SHP77 treated with DMSO at 0.1 percent for 48 hours (cell line): ENCODE data around the gene CCL22.

ENCODE experiments used
- DNase-seq: peaks from one replicate; lab custom pipeline; 2025; lab: John Stamatoyannopoulos, UW

Gene CCL22

DNA sequence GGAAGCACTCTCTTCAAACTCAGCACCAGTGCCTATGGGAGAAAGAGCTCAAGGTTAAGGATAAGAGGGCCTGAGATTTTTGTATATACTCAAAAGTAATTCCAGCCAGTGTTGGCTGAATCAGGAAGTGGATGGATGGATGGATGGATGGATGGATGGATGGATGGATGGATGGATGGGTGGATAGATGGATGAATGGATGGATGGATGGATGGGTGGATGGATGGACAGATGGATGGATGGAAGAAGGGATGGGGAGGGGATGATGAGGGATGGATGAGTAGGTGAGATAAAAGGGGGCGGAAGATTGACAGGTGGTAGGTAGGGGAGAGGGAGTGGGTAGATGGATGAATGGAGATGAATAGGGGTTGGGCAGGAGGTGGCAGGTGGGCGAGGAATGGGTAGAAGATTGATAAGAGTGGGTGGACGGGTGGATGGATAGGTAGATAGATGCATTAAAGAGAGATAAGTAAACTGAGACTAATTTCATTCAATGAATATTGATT is 17.8 kb downstream of the CCL22 start:
- no peak for DNase-seq

DNA sequence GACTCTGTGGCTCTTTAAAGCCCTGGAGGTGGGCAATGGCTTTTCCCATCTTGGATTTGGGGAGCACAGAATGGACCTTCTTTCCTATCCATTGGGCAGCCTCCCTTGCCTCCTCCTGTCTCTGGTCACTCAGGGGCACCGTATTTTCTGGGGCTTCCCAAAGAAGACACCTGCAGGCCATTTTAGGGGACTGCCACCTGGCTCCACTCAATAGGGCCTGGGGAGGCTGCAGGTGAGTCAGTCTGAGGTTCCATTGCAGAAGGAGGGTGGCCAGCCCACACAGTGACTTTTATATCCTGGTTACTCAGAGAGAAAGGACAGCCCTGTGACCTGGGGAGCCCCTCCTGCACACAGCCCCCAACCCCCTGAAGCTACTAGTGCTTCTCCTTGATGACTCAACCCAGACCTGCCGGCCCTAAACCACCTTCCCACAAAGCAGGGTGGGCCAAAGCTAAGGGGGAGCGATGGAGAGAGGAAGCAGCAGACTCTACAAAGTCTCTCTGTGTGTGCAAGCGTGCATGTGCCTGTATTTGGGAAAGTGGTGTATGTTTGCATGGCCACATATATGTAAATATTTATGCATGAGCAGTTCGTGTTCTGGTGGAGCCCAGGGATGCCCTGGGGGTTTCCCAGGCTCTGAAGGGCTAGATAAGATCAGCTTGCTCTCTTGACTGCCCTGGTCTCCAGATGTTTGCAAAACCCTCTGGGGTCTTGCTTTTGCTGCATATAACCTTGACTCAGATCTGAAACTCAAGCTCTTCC is 18.7 kb downstream of the CCL22 start:
- DNase-seq = no peak

DNA sequence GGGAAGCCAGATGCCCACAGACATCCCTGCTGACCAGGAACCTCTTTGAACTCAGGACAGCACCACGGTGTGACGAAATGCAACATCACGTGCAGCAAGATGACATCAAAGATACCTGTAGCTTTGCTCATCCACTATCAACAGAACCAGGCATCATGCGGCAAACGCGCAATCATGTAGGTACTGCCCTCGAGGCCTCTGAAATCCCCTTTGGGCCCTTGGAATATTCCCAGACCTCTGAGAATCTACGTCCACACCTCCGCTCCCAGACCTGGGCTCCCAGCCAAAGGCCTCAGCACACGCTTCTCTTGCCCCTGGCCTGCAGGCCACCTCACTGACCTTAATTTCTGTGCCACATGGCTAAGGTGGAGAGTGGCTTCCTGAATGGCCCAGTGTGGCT is 21.0 kb downstream of the CCL22 start:
- no peak for DNase-seq

DNA sequence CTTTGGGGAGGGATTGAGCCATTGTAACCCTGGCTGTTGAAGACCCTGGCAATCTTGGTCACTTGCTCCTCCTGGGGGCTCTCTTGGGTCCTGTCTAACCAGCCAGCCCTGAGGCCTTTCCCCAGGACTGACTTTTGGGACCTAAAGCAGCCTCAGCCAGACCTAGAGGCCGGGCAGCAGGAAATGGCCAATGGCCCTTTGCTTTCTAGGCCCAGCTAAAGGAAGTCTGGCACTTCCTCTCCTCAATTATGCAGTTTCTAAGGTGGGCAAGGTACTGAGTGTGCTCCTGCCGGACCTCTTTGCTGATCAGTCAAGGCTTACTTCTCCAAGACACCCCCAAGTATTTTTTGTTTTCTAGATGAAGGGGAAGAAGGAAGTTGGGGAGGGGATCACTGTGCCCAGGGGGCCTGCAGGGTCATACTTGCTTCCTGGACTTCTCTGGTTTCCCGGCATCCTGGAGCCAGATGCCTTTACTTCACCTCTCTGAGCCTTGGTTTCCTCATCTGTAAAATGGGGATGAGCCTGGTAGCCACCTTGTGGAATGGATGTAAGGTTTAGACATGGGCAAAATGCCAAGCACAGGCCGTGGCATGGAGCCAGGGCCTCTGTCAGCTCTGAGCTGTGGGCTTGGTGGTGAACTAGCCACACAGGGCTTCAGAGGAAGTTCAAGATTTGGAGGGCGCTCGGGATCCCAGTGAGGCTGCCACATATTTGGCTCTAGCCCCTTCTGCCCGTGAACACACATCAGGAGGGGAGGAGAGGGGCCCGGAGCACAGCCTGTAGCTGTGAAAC is 22.3 kb downstream of the CCL22 start:
- no peak for DNase-seq

DNA sequence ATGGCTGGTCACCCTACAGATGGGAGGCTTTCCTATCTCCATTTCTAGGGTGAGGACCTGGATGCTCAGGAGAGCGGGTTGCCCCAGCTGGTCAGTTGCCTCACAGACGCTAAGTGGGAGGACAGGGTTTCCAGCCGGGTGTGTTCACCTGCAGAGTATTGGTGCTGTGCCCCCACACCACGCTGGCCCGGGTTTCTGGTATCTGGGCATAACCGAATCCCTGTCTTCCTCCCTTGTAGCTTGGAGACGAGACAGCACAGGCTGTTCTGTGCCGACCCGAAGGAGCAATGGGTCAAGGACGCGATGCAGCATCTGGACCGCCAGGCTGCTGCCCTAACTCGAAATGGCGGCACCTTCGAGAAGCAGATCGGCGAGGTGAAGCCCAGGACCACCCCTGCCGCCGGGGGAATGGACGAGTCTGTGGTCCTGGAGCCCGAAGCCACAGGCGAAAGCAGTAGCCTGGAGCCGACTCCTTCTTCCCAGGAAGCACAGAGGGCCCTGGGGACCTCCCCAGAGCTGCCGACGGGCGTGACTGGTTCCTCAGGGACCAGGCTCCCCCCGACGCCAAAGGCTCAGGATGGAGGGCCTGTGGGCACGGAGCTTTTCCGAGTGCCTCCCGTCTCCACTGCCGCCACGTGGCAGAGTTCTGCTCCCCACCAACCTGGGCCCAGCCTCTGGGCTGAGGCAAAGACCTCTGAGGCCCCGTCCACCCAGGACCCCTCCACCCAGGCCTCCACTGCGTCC is 23.4 kb downstream of the CCL22 start:
- no peak for DNase-seq

DNA sequence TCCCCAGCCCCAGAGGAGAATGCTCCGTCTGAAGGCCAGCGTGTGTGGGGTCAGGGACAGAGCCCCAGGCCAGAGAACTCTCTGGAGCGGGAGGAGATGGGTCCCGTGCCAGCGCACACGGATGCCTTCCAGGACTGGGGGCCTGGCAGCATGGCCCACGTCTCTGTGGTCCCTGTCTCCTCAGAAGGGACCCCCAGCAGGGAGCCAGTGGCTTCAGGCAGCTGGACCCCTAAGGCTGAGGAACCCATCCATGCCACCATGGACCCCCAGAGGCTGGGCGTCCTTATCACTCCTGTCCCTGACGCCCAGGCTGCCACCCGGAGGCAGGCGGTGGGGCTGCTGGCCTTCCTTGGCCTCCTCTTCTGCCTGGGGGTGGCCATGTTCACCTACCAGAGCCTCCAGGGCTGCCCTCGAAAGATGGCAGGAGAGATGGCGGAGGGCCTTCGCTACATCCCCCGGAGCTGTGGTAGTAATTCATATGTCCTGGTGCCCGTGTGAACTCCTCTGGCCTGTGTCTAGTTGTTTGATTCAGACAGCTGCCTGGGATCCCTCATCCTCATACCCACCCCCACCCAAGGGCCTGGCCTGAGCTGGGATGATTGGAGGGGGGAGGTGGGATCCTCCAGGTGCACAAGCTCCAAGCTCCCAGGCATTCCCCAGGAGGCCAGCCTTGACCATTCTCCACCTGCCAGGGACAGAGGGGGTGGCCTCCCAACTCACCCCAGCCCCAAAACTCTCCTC is 24.1 kb downstream of the CCL22 start:
- DNase-seq = no peak

DNA sequence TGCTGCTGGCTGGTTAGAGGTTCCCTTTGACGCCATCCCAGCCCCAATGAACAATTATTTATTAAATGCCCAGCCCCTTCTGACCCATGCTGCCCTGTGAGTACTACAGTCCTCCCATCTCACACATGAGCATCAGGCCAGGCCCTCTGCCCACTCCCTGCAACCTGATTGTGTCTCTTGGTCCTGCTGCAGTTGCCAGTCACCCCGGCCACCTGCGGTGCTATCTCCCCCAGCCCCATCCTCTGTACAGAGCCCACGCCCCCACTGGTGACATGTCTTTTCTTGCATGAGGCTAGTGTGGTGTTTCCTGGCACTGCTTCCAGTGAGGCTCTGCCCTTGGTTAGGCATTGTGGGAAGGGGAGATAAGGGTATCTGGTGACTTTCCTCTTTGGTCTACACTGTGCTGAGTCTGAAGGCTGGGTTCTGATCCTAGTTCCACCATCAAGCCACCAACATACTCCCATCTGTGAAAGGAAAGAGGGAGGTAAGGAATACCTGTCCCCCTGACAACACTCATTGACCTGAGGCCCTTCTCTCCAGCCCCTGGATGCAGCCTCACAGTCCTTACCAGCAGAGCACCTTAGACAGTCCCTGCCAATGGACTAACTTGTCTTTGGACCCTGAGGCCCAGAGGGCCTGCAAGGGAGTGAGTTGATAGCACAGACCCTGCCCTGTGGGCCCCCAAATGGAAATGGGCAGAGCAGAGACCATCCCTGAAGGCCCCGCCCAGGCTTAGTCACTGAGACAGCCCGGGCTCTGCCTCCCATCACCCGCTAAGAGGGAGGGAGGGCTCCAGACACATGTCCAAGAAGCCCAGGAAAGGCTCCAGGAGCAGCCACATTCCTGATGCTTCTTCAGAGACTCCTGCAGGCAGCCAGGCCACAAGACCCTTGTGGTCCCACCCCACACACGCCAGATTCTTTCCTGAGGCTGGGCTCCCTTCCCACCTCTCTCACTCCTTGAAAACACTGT is 25.0 kb downstream of the CCL22 start:
- no peak for DNase-seq

DNA sequence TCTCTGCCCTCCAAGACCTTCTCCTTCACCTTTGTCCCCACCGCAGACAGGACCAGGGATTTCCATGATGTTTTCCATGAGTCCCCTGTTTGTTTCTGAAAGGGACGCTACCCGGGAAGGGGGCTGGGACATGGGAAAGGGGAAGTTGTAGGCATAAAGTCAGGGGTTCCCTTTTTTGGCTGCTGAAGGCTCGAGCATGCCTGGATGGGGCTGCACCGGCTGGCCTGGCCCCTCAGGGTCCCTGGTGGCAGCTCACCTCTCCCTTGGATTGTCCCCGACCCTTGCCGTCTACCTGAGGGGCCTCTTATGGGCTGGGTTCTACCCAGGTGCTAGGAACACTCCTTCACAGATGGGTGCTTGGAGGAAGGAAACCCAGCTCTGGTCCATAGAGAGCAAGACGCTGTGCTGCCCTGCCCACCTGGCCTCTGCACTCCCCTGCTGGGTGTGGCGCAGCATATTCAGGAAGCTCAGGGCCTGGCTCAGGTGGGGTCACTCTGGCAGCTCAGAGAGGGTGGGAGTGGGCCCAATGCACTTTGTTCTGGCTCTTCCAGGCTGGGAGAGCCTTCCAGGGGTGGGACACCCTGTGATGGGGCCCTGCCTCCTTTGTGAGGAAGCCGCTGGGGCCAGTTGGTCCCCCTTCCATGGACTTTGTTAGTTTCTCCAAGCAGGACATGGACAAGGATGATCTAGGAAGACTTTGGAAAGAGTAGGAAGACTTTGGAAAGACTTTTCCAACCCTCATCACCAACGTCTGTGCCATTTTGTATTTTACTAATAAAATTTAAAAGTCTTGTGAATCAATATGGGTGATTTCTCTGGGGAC is 25.9 kb downstream of the CCL22 start:
- DNase-seq = no peak

DNA sequence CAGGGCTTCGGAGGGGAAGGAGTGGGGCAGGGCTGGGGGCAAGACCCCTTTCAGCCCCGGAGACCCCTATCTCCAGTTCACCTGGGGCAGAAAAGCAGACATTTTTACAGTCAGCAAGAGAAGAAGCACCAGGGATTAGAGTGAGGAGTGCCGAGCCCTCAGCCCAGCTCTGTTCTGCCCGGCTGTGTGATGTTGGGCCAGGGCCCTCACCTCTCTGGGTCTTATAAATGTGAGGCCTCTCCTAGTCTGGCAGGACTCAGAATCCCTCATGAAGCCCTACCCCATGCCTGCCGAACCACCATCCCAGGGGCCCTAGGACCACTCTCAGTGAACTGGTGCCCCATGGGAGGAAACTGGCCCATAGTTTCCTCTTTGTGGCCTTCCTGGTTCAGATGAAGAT is 26.5 kb downstream of the CCL22 start:
- no peak for DNase-seq

DNA sequence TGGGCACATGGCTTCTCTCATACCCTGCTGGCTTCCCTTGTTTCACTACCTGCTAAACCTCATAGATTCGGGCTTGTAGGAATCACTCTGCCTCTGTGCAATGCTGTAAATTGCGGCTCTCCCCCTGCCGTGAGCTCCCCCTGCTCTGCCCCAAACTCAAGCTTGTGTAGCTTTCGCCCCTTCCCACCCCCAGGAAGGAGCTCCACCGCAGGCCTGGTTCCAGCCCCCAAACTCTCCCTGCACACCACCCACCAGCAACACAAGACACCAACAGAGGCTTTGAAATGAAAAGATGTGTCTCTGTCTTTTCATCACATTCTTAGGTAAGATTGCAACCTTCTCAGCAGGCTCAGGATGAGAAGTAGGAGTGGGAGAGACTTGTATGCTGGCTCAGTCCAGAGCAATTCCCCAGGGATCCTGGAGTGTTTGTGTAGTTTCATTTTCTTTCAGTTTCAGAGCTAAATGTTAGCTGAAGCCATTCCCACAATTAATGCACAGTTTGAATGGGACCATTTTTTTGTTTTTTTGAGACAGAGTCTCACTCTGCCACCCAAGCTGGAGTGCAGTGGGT is 27.9 kb downstream of the CCL22 start:
- DNase-seq = no peak

DNA sequence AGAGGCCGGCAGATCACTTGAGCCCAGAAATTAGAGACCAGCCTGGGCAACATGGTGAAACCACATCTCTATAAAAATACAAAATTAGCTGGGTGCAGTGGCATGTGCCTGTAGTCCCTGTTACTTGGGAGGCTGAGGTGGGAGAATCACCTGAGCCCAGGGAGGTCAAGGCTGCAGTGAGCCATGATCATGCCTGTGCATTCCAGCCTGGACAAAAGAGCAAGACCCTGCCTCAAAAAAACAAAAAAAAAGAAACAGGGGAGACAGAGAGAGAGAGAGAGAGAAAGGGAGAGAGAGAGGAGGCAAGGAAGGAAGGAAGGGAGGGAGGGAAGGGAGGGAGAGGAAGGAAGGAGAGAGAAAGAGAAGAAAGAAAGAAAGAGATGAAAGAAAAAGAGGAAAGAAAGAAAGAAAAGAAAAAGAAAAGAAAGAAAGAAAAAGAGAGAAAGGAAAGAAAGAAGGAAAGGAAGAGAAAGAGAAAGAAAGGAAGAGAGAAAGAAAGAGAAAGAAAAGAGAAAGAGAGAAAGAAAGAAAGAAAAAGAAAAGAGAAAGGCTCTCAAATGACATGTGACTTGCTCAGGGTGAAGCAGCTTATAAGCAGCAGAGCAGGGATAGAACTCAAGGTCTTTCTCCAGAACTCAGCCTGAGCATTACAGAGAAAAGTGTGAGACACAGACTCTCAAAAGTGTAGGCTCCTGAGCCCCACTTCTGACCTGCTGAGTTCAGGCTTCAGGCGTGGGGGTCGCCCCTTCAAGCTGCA is 29.2 kb downstream of the CCL22 start:
- no peak for DNase-seq

DNA sequence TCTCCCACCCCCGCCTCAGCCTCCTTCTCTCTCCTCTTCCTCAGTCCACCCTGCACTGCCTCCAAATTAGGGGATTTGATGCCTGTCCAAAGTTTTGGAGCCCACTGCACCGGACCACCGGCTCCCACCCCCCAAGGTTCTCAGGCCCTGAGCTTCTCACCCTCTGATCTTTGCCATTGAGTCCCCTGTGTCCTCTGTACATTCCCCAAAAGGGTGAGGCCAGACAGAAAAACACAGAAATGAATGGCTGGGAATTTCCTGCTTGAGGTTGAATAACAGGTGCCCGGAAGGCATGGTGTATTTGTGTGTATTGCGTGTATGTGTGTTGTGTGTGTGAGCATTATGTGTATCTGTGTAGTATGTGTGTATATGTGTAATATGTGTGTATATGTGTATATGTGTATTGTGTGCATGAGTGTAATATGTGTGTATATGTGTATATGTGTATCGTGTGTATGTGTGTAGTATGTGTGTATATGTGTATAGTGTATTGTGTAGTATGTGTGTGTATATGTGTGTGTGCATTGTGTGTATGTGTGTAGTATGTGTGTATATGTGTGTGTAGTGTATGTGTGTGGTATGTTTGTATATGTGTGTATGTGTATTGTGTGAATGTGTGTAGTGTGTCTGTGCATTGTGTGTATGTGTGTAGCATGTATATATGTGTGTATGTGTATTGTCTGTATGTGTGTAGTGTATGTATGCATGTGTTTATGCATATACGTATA is 29.9 kb downstream of the CCL22 start:
- no peak for DNase-seq

DNA sequence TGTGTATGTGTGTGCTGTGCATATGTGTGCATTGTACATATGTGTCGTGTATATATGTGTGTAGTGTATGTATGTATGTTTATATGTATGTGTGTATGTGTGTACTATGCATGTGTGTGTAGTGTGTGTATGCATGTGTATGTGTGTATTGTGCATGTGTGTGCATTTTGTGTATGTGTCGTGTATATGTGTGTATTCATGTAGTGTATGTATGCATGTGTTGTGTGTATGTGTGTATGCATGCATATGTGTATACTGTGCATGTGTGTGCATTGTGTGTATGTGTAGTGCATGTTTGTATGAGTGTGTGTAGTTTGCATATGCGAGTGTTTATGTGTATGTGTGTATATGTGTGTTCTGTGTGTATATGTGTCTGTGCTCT is 30.5 kb downstream of the CCL22 start:
- no peak for DNase-seq

DNA sequence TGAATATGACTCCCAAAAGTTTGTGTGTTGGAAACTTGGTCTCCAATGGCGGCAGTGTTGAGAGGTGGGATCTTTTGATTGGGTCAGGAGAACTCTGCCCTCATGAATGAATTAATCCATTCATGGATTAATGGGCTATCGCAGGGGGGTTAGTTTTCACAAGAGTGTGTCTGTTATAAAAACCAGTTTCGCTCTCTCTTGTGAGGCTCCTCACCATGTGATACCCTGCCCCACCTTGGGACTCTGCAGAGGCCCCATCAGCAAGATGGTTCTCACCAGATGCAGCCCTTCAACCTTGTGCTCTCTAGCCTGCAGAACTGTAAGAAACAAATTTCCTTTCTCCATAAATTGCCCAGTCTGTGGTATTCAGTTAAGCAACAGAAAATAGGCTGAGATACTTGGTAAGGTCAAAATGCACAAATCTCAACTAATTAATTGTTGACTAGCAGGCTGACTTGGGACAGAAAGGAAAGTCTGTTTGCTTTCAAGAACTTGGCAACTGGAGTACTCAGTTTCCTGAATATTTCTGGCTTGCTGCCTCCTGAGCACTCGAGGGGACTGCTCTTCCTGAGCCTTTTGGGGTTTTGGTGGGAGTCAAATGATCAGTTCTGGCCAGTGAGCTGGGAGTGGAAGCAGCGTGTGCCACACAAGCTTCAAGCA is 32.2 kb downstream of the CCL22 start:
- DNase-seq = no peak

DNA sequence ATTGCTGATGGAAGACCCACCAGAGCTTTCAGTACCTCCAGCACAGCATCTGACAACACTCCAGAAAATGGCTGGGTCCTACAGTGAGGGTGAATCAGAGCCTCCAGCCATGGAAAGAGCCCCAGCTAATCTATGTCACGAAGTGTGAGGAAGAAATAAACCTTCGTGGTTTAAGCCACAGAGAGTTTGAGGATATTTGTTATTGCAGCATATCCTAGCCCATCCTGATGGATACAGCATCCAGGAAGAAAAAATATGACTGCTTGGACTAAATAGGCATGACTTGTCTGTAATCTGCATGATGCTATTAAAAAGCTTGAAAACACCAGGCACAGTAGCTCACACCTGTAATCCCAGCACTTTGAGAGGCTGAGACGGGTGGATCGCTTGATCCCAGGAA is 32.7 kb downstream of the CCL22 start:
- no peak for DNase-seq

DNA sequence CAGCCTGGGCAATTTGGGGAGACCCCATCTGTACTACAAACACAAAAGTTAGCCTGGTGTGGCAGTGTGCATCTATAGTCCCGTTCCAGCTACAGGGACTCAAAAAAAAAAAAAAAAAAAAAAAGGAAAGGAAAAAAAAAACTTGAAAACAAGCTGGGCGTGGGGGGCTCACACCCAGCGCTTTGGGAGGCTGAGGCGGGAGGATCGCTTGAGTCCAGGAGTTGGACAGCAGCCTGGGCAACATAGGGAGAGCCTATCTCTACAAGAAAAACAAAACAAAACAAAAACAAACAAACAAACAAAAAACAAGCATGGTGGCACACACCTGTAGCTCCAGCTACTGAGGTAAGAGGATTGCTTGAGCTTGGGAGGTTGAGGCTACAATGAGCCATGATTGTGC is 33.1 kb downstream of the CCL22 start:
- no peak for DNase-seq

DNA sequence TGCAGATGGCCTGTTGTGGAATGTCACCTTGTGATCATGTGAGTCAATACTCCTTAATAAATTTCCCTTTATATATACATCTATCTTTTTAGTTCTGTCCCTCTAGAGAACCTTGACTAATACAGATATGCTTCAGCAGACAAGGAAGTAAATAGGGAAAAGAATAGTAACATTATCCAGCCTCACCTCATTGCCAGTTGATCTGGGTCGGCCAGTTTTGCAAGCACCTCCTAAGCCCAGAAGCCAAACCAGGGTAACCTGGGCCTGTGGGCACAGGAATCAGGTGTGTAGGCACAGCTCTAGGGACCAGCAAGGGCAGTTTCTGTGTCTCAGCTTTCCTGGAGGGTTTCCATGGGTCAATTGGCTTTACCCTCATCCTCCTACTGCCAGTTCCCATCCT is 34.1 kb downstream of the CCL22 start:
- DNase-seq = no peak

DNA sequence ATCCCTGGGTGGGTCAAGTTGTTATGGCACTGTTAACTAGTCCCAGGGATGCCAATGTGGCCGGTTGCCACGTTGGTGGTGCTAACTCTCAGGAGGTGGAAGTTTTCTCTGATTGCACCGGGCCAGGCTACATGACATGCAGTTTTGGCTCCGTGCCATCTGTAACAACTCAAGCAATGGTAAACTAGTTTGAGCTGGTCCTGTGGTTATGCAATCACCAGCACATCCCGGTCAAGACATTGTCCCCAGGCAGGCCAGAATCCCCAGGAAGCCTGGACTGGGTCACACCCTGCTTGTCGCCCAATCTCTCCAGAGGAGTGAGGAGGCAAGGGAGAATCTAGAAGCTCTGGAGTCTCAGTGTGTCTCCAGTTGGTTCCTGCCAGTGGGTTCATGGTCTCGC is 35.9 kb downstream of the CCL22 start:
- no peak for DNase-seq
